Spinal cord (tissue), 10 donors: ENCODE results near the gene CEACAM8. TPM values are rescaled to one million over a fixed set of nuclear protein-coding genes. Genes with fewer than 3 reads are reported as not detected.
"Not testable (repeated sequence)": the region's sequence is repeated elsewhere in the genome, so short reads cannot be mapped to it uniquely, and the experiment has no call there.

ENCODE experiments used
- DNase-seq, 6 donors: peaks; one replicate each; pipeline versions ENCODE4 v3.0.0 to v3.0.0-alpha.2; 2013 to 2015; ENCODE audit warnings: low spot score in 6 of 6, low read depth in 4 of 6
- H3K27ac ChIP-seq: one replicate; pipeline ENCODE4 v1.5.1; 2013; ENCODE audit warnings: low read depth, low read length, control low read depth
- H3K27me3 ChIP-seq: one replicate; pipeline ENCODE4 v1.6.1; 2013; ENCODE audit warnings: low read length; ENCODE audit not compliant: control insufficient read depth, insufficient read depth
- H3K36me3 ChIP-seq: one replicate; pipeline ENCODE4 v1.6.1; 2013; ENCODE audit warnings: low read length; ENCODE audit not compliant: control insufficient read depth, insufficient read depth
- H3K4me1 ChIP-seq: one replicate; pipeline ENCODE4 v1.6.1; 2013; ENCODE audit warnings: low read length; ENCODE audit not compliant: control insufficient read depth, insufficient read depth
- H3K4me3 ChIP-seq: one replicate; pipeline ENCODE4 v1.5.1; 2013; ENCODE audit warnings: low read depth, low read length, control low read depth
- H3K9me3 ChIP-seq: one replicate; pipeline ENCODE4 v1.6.1; 2013; ENCODE audit warnings: low read length; ENCODE audit not compliant: control insufficient read depth, insufficient read depth
- WGBS: methylation state at CpG from one replicate; pipeline ENCODE4 v1.1.5; 2013; ENCODE audit warnings: missing lambda C conversion rate; ENCODE audit not compliant: insufficient coverage; 5-methylcytosine and 5-hydroxymethylcytosine counted together
- polyA plus RNA-seq, 2 donors: library from polyadenylated mRNA; unstranded; fragments of 120-200 nt; gene quantifications; one replicate each; pipeline ENCODE4 v1.2.1, GENCODE V29; 2013; ENCODE audit not compliant: insufficient read length in 2 of 2
- total RNA-seq, 2 donors: library from RNA; depleted of rRNA in 1 of 2; stranded (reverse); fragments of 120-200 nt in 1 of 2; fragments of >200 nt in 1 of 2; gene quantifications; one replicate each; pipeline versions ENCODE4 v1.2.3 to v1.2.4, GENCODE V29; 2013 to 2014
- donor health status: healthy.

CEACAM8 gene
- total and polyA plus RNA-seq, 4 donors = 0.06 to 7.4 (median 0.11) TPM; not detected in 1

GRCh38 chr19:42613666-42614065 is 18.9 kb upstream of the CEACAM8 start:
- Histone ChIP-seq H3K9me3 (no peaks in the 10 kb centered on the region), H3K4me3 (no peak overlapping the region), H3K27ac (no peak overlapping the region), H3K4me1 (no peaks in the 10 kb centered on the region), H3K27me3 (no peaks in the 10 kb centered on the region), H3K36me3 (no peaks in the 10 kb centered on the region)
- WGBS = 92% methylated on average over 4 of the region's 5 CpGs
- DNase-seq = no peak

GRCh38 chr19:42610401-42610915 is 15.7 kb upstream of the CEACAM8 start:
- H3K4me3 ChIP-seq, H3K36me3 ChIP-seq, DNase-seq, H3K27ac ChIP-seq, H3K9me3 ChIP-seq, H3K4me1 ChIP-seq, H3K27me3 ChIP-seq: not testable (repeated sequence)
- whole genome bisulfite sequencing = 97% methylated on average over 21 of the region's 33 CpGs

GRCh38 chr19:42606660-42607351 is 12.1 kb upstream of the CEACAM8 start:
- H3K36me3 ChIP-seq = no peaks in the 10 kb centered on the region
- H3K4me1 ChIP-seq = peaks cover 7% of the 10 kb centered on the region
- no peak overlapping the region for H3K4me3 ChIP-seq
- peak in 2 of 6 donors; percentile 11 to 48 for DNase-seq
- no peaks in the 10 kb centered on the region for H3K27me3 ChIP-seq
- H3K27ac ChIP-seq = no peak overlapping the region
- H3K9me3 ChIP-seq = no peaks in the 10 kb centered on the region
- 36% methylated on average over 14 of the region's 14 CpGs for WGBS

- DNase-seq = peak in 1 of 6 donors; percentile 19
- 31% methylated on average over 5 of the region's 5 CpGs for WGBS
- no peaks in the 10 kb centered on the region for H3K36me3 ChIP-seq
- peaks cover 1% of the 10 kb centered on the region for H3K9me3 ChIP-seq
- H3K27ac ChIP-seq = no peak overlapping the region
- H3K4me3 ChIP-seq = no peak overlapping the region
- H3K27me3 ChIP-seq = no peaks in the 10 kb centered on the region
- peaks cover 5% of the 10 kb centered on the region for H3K4me1 ChIP-seq
Measured at GRCh38 chr19:42601811-42602443, 7.2 kb upstream of the CEACAM8 start.

- Histone ChIP-seq H3K4me1 (no peaks in the 10 kb centered on the region), H3K27ac (no peak overlapping the region), H3K9me3 (peaks cover 1% of the 10 kb centered on the region), H3K27me3 (no peaks in the 10 kb centered on the region), H3K36me3 (no peaks in the 10 kb centered on the region), H3K4me3 (no peak overlapping the region)
- peak in 2 of 6 donors; percentile 23 to 25 for DNase-seq
- 19% methylated on average over 8 of the region's 16 CpGs for WGBS
Measured at GRCh38 chr19:42596391-42597072, 1.8 kb upstream of the CEACAM8 start.

- no peak overlapping the region for H3K4me3 ChIP-seq
Measured at GRCh38 chr19:42595550-42596172, 937 bp upstream of the CEACAM8 start.

GRCh38 chr19:42589792-42590191 is 4.9 kb downstream of the CEACAM8 start:
- Histone ChIP-seq H3K27ac (no peak overlapping the region), H3K27me3 (no peaks in the 10 kb centered on the region), H3K36me3 (no peaks in the 10 kb centered on the region), H3K4me3 (no peak overlapping the region), H3K9me3 (no peaks in the 10 kb centered on the region), H3K4me1 (no peaks in the 10 kb centered on the region)
- no peak for DNase-seq
- WGBS = 88% methylated on average over 6 of the region's 7 CpGs

More at GRCh38 chr19:42595550-42596172, 937 bp upstream of the CEACAM8 start:
- DNase-seq = no peak
- peaks cover 1% of the 10 kb centered on the region for H3K9me3 ChIP-seq
- no peak overlapping the region for H3K27ac ChIP-seq
- H3K36me3 ChIP-seq = no peaks in the 10 kb centered on the region
- 84% methylated on average over 10 of the region's 11 CpGs for WGBS
- H3K27me3 ChIP-seq = no peaks in the 10 kb centered on the region
- H3K4me1 ChIP-seq = no peaks in the 10 kb centered on the region

GRCh38 chr19:42584466-42584865 is 10.3 kb downstream of the CEACAM8 start:
- Histone ChIP-seq H3K9me3 (no peaks in the 10 kb centered on the region), H3K4me3 (no peak overlapping the region), H3K27me3 (no peaks in the 10 kb centered on the region), H3K36me3 (no peaks in the 10 kb centered on the region), H3K4me1 (no peaks in the 10 kb centered on the region), H3K27ac (no peak overlapping the region)
- DNase-seq = no peak

- H3K27ac ChIP-seq = no peak overlapping the region
- no peaks in the 10 kb centered on the region for H3K27me3 ChIP-seq
- no peaks in the 10 kb centered on the region for H3K36me3 ChIP-seq
- no peak for DNase-seq
- no peaks in the 10 kb centered on the region for H3K9me3 ChIP-seq
- WGBS = 60% methylated on average over 1 of the region's 1 CpG
- H3K4me1 ChIP-seq = no peaks in the 10 kb centered on the region
- no peak overlapping the region for H3K4me3 ChIP-seq
Measured at GRCh38 chr19:42577016-42577415, 17.7 kb downstream of the CEACAM8 start.
